HFFc6 (cell line): ENCODE results near the gene TAOK1. TPM values are rescaled to one million over a fixed set of nuclear protein-coding genes. Genes with fewer than 3 reads are reported as not detected.

ENCODE experiments used
- DNase-seq: peaks from one replicate; pipeline ENCODE4 v3.0.0-alpha.2; 2018
- H3K27ac Mint-ChIP-seq: 2 replicates; pipeline ENCODE4 v1.8.0; 2020; ENCODE audit warnings: mild to moderate bottlenecking, mixed read lengths
- H3K27me3 Mint-ChIP-seq: 2 replicates; pipeline ENCODE4 v1.8.0; 2021; ENCODE audit warnings: mild to moderate bottlenecking, moderate library complexity, mixed read lengths; ENCODE audit not compliant: insufficient read depth
- H3K36me3 Mint-ChIP-seq: 2 replicates; pipeline ENCODE4 v1.8.0; 2021; ENCODE audit warnings: low read depth, mixed read lengths
- H3K4me1 Mint-ChIP-seq: 2 replicates; pipeline ENCODE4 v1.8.0; 2020; ENCODE audit warnings: low read depth, mixed read lengths
- H3K4me3 Mint-ChIP-seq: 2 replicates; pipeline ENCODE4 v1.8.0; 2020; ENCODE audit warnings: mild to moderate bottlenecking, moderate library complexity, mixed read lengths
- H3K9me3 Mint-ChIP-seq: 2 replicates; pipeline ENCODE4 v1.8.0; 2020; ENCODE audit warnings: mild to moderate bottlenecking, mixed read lengths
- total RNA-seq, 6 experiments: library from RNA; stranded (reverse); fragmentation: NEBNext Ultra II Directional; extraction: Animal tissue kit (Norgen Biotek cat#: 25700); gene quantifications; 2 replicates in 1 of 6; 3 replicates in 5 of 6; pipeline ENCODE4 v1.2.3, GENCODE V29; 2021
- TF ChIP-seq, protein P1 (sequence below): fragments of 200-600 bp; sonication (generic); IDR thresholded peaks from 2 replicates; pipeline ENCODE4 v1.5.0; 2021; ENCODE audit warnings: antibody characterized with exemption, mild to moderate bottlenecking

The TAOK1 gene
- total RNA-seq, 6 experiments from 2014 or later = 72.0 to 82.6 (median 75.1) TPM

- no peak overlapping the region for H3K27ac Mint-ChIP-seq
- TF ChIP-seq, protein P1, sequence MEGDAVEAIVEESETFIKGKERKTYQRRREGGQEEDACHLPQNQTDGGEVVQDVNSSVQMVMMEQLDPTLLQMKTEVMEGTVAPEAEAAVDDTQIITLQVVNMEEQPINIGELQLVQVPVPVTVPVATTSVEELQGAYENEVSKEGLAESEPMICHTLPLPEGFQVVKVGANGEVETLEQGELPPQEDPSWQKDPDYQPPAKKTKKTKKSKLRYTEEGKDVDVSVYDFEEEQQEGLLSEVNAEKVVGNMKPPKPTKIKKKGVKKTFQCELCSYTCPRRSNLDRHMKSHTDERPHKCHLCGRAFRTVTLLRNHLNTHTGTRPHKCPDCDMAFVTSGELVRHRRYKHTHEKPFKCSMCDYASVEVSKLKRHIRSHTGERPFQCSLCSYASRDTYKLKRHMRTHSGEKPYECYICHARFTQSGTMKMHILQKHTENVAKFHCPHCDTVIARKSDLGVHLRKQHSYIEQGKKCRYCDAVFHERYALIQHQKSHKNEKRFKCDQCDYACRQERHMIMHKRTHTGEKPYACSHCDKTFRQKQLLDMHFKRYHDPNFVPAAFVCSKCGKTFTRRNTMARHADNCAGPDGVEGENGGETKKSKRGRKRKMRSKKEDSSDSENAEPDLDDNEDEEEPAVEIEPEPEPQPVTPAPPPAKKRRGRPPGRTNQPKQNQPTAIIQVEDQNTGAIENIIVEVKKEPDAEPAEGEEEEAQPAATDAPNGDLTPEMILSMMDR = no peak
- no peaks in the 10 kb centered on the region for H3K9me3 Mint-ChIP-seq
- peaks cover 7% of the 10 kb centered on the region for H3K36me3 Mint-ChIP-seq
- H3K4me1 Mint-ChIP-seq = peaks cover 17% of the 10 kb centered on the region
- no peaks in the 10 kb centered on the region for H3K27me3 Mint-ChIP-seq
- no peak overlapping the region for H3K4me3 Mint-ChIP-seq
- no peak for DNase-seq
Observed at GRCh38 chr17:29575511-29576213, 185.5 kb downstream of the TAOK1 start.

GRCh38 chr17:29576214-29577000 is 186.2 kb downstream of the TAOK1 start:
- H3K4me1 Mint-ChIP-seq = peaks cover 13% of the 10 kb centered on the region
- TF ChIP-seq, protein P1 = no peak
- no peak overlapping the region for H3K4me3 Mint-ChIP-seq
- H3K27me3 Mint-ChIP-seq = no peaks in the 10 kb centered on the region
- H3K27ac Mint-ChIP-seq = no peak overlapping the region
- H3K9me3 Mint-ChIP-seq = no peaks in the 10 kb centered on the region
- H3K36me3 Mint-ChIP-seq = peaks cover 5% of the 10 kb centered on the region
- no peak for DNase-seq

DNA sequence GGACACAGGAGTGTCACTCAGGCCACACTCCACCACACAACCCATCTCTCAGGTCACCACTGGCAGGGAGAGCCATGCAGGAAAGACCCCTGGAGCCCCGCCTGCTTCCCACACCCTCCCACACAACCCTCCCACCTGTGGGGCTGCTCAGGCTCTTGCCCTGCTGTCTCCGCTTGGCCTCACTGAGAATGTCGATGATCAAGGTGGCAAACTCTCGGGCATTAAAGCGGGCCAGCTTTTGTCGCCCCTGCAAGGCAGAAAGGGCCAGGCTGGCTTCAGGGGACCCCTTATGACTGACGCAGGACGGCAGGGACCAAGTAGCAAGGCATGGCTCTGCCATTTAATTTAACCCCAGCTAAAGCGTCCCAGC is 186.8 kb downstream of the TAOK1 start:
- H3K9me3 Mint-ChIP-seq = no peaks in the 10 kb centered on the region
- TF ChIP-seq, protein P1 = no peak
- peaks cover 13% of the 10 kb centered on the region for H3K4me1 Mint-ChIP-seq
- no peak overlapping the region for H3K4me3 Mint-ChIP-seq
- H3K27ac Mint-ChIP-seq = no peak overlapping the region
- peaks cover 5% of the 10 kb centered on the region for H3K36me3 Mint-ChIP-seq
- DNase-seq = no peak
- H3K27me3 Mint-ChIP-seq = no peaks in the 10 kb centered on the region

GRCh38 chr17:29577385-29578211 is 187.4 kb downstream of the TAOK1 start:
- no peaks in the 10 kb centered on the region for H3K27me3 Mint-ChIP-seq
- no peak overlapping the region for H3K4me3 Mint-ChIP-seq

More at GRCh38 chr17:29577385-29578211, 187.4 kb downstream of the TAOK1 start:
- Mint-ChIP-seq H3K4me1 (peaks cover 13% of the 10 kb centered on the region), H3K36me3 (peaks cover 5% of the 10 kb centered on the region), H3K27ac (peak overlapping the region; percentile 46), H3K9me3 (no peaks in the 10 kb centered on the region)
- no peak for DNase-seq
- TF ChIP-seq, protein P1 = no peak
